OCI-LY3 (cell line): Measurements from ENCODE around the gene SLC28A3.

Source experiments
- H2AFZ ChIP-seq: fragments of 200-600, 300-600 bp; shearing (Covaris generic); 2 replicates; pipeline ENCODE4 v1.6.0; 2014; ENCODE audit warnings: antibody characterized with exemption, low read depth, low read length
- H3K27ac ChIP-seq: fragments of 200-600, 300-600 bp; sonication (generic); 2 replicates; pipeline ENCODE4 v1.5.1; 2014; ENCODE audit warnings: mild to moderate bottlenecking, low read length, moderate library complexity, mixed read lengths
- H3K27me3 ChIP-seq: fragments of 200-600, 300-600 bp; sonication (generic); 2 replicates; pipeline ENCODE4 v1.6.1; 2014; ENCODE audit warnings: low read depth, low read length, mixed read lengths
- H3K36me3 ChIP-seq: fragments of 200-600, 300-600 bp; sonication (generic); replicated peaks from 2 replicates; pipeline ENCODE3; 2014; ENCODE audit warnings: low read depth, low read length, mixed read lengths
- H3K4me1 ChIP-seq: fragments of 300-600, 200-600 bp; sonication (generic); 2 replicates; pipeline ENCODE4 v1.6.1; 2014; ENCODE audit warnings: low read length, mixed read lengths
- H3K4me2 ChIP-seq: fragments of 200-600, 300-600 bp; sonication (generic); 2 replicates; pipeline ENCODE4 v1.6.1; 2014; ENCODE audit warnings: low read length, mixed read lengths
- H3K4me3 ChIP-seq: fragments of 300-600, 200-600 bp; sonication (generic); 2 replicates; pipeline ENCODE4 v1.5.1; 2014; ENCODE audit warnings: antibody characterized with exemption, mild to moderate bottlenecking, low read length, moderate library complexity
- H3K79me2 ChIP-seq: fragments of 300-600, 200-600 bp; shearing (Covaris generic); 2 replicates; pipeline ENCODE4 v1.6.1; 2014; ENCODE audit warnings: mild to moderate bottlenecking, low read length, mixed read lengths
- H3K9ac ChIP-seq: fragments of 300-600, 200-600 bp; shearing (Covaris generic); 2 replicates; pipeline ENCODE4 v1.6.0; 2014; ENCODE audit warnings: mild to moderate bottlenecking, low read length, moderate library complexity
- H3K9me3 ChIP-seq: fragments of 200-600, 300-600 bp; shearing (Covaris generic); 2 replicates; pipeline ENCODE4 v1.6.1; 2014; ENCODE audit warnings: low read length, mixed read lengths; ENCODE audit not compliant: insufficient read depth
- H4K20me1 ChIP-seq: fragments of 200-600, 300-600 bp; sonication (generic); 2 replicates; pipeline ENCODE4 v1.6.1; 2016; ENCODE audit warnings: low read length, mixed read lengths; ENCODE audit not compliant: insufficient read depth
- EZH2phosphoT487 ChIP-seq: fragments of 200-600 bp; shearing (Covaris generic); IDR thresholded peaks from 2 replicates; pipeline ENCODE4 v1.6.1; 2018; ENCODE audit warnings: antibody characterized with exemption, mixed run types, low read depth
- TF ChIP-seq, protein P1 (sequence below): fragments of 200-600, 300-600 bp; sonication (generic); IDR thresholded peaks from 2 replicates; pipeline ENCODE4 v1.5.1; 2014; ENCODE audit warnings: antibody characterized with exemption, low read length, low read depth

The SLC28A3 gene

DNA sequence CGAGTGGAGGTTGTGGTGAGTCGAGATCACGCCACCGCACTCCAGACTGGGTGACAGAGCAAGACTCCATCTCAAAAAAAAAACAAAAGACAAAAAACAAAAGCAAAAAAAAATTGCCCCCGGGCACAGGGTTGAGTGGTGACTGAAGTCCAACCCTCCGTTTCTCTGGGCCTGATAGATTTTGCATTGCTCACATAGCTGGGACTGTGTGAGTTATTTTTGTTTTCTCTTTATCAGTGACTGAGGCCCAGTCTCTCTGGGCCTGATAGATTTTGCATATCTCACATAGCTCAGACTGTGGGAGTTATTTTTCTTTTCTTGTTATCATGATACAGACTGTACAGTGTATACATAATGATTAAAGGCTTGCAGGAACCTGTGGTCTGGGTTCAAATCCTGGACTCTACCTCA is 2.6 kb upstream of the SLC28A3 start:
- TF ChIP-seq EZH2phosphoT487: no peak
- TF ChIP-seq, protein P1, sequence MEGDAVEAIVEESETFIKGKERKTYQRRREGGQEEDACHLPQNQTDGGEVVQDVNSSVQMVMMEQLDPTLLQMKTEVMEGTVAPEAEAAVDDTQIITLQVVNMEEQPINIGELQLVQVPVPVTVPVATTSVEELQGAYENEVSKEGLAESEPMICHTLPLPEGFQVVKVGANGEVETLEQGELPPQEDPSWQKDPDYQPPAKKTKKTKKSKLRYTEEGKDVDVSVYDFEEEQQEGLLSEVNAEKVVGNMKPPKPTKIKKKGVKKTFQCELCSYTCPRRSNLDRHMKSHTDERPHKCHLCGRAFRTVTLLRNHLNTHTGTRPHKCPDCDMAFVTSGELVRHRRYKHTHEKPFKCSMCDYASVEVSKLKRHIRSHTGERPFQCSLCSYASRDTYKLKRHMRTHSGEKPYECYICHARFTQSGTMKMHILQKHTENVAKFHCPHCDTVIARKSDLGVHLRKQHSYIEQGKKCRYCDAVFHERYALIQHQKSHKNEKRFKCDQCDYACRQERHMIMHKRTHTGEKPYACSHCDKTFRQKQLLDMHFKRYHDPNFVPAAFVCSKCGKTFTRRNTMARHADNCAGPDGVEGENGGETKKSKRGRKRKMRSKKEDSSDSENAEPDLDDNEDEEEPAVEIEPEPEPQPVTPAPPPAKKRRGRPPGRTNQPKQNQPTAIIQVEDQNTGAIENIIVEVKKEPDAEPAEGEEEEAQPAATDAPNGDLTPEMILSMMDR: no peak
- Histone ChIP-seq H3K4me1 (peaks cover 21% of the 10 kb centered on the region), H3K4me3 (no peak overlapping the region), H2AFZ (no peak overlapping the region), H3K79me2 (no peaks in the 10 kb centered on the region), H3K9ac (no peak overlapping the region), H4K20me1 (no peaks in the 10 kb centered on the region), H3K27me3 (no peaks in the 10 kb centered on the region), H3K9me3 (no peaks in the 10 kb centered on the region), H3K27ac (no peak overlapping the region), H3K4me2 (no peak overlapping the region), H3K36me3 (no peaks in the 10 kb centered on the region)

DNA sequence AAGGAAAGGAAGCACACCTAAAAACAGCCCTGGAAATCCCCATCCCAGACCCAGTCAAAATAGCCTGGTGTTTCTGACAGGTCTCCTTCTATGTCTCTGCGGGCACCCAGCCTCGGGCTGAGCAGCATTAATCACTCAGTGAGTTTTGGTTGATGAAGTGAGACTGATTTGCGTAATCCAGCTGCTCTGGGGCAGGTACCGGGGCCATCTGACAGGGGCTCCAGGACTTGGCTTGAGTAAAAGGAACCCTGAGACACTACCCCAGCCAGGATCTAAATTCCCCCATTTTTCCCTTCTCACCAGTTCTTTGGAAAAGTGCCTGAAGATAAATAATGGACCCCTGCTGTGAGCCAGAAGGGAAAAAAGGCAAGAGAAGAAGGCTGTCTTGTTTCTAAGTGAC is 596 bp downstream of the SLC28A3 start:
- Histone ChIP-seq H3K4me1 (peaks cover 21% of the 10 kb centered on the region), H3K79me2 (no peaks in the 10 kb centered on the region), H3K27me3 (no peaks in the 10 kb centered on the region), H3K9me3 (no peaks in the 10 kb centered on the region), H3K36me3 (no peaks in the 10 kb centered on the region), H3K9ac (peak overlapping the region; percentile 9; the same call in 1 of the 2 replicates), H4K20me1 (no peaks in the 10 kb centered on the region), H3K4me3 (peak overlapping the region; percentile 62), H3K27ac (no peak overlapping the region), H2AFZ (no peak overlapping the region; the same call in 1 of the 2 replicates), H3K4me2 (peak overlapping the region; percentile 77)
- TF ChIP-seq, protein P1: no peak
- no peak for TF ChIP-seq EZH2phosphoT487

DNA sequence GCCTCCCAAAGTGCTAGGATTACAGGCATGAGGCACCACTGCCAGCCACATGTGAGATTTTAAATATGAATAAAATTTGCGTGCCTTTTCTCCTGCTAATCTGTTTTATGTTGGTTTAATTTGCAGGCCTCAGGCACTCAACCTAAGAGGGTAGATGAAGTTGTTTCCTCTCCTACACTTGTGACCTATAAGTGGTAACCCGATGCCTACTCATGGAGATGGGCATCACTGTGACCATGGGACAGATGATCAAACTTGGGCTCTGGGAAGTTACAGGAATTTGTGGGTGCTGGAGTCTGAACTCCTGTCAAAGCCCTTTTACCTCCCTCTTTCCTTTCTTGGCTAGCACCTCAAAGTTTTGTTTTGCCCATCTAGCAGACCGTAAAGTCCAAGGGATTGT is 1.1 kb downstream of the SLC28A3 start:
- Histone ChIP-seq H3K27ac (no peak overlapping the region), H3K79me2 (no peaks in the 10 kb centered on the region), H3K36me3 (no peaks in the 10 kb centered on the region), H3K27me3 (no peaks in the 10 kb centered on the region), H2AFZ (no peak overlapping the region; the same call in 1 of the 2 replicates), H3K9ac (no peak overlapping the region; the same call in 1 of the 2 replicates), H3K4me1 (peaks cover 21% of the 10 kb centered on the region), H3K9me3 (no peaks in the 10 kb centered on the region), H4K20me1 (no peaks in the 10 kb centered on the region), H3K4me3 (peak overlapping the region; percentile 62), H3K4me2 (peak overlapping the region; percentile 77)
- TF ChIP-seq, protein P1: no peak
- TF ChIP-seq EZH2phosphoT487: no peak

DNA sequence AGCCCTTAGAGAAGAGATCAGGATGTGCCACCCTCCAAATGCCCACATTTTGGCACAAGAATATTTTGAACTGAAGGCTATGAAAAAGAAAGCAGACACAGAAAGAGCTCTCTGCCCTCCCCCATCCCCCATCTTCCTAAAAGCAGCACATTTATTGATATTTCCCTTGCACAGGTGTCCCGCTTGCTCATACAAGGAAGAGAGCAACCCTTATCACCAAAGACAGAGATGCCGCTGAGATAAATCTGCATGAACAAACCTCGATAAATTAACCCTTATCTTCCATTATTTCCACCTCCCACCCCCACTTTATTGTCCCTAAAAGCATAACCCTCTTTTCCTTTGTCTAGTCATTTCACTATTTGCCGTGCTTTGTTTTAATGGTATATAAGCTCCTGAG is 1.8 kb downstream of the SLC28A3 start:
- Histone ChIP-seq H3K4me3 (no peak overlapping the region), H3K9ac (no peak overlapping the region), H3K36me3 (no peaks in the 10 kb centered on the region), H3K4me1 (peaks cover 21% of the 10 kb centered on the region), H3K27ac (no peak overlapping the region), H3K4me2 (no peak overlapping the region), H4K20me1 (no peaks in the 10 kb centered on the region), H3K27me3 (no peaks in the 10 kb centered on the region), H2AFZ (no peak overlapping the region), H3K79me2 (no peaks in the 10 kb centered on the region), H3K9me3 (no peaks in the 10 kb centered on the region)
- no peak for TF ChIP-seq EZH2phosphoT487
- TF ChIP-seq, protein P1: no peak
